Right atrium auricular region (tissue), 2 donors: ENCODE measurements around the gene GRAMD1A. TPM values are rescaled to one million over a fixed set of nuclear protein-coding genes. Genes with fewer than 3 reads are reported as not detected.

Experiments
- DNase-seq: peaks from one replicate; pipeline ENCODE4 v3.0.0-alpha.2; 2019; ENCODE audit warnings: low spot score
- H3K27ac ChIP-seq, 2 donors: fragments of 200-600 bp; sonication (generic); 1 replicate in 1 of 2; 2 replicates in 1 of 2; pipeline ENCODE4 v1.5.1; 2016 to 2019
- H3K27me3 ChIP-seq, 2 donors: fragments of 200-600 bp; sonication (generic); one replicate each; pipeline versions ENCODE4 v1.5.1 to v1.6.0; 2017 to 2019
- H3K36me3 ChIP-seq: fragments of 200-600 bp; sonication (generic); one replicate; pipeline ENCODE4 v1.5.1; 2016
- H3K4me1 ChIP-seq, 2 donors: fragments of 200-600 bp; sonication (generic); one replicate each; pipeline versions ENCODE4 v1.5.1 to v1.6.0; 2017 to 2019
- H3K4me3 ChIP-seq, 2 donors: fragments of 200-600 bp; sonication (generic); 1 replicate in 1 of 2; 2 replicates in 1 of 2; pipeline ENCODE4 v1.5.1; 2017 to 2019; ENCODE audit warnings: mild to moderate bottlenecking in 1 of 2, moderate library complexity in 1 of 2
- H3K9me3 ChIP-seq, 2 donors: fragments of 200-600 bp; sonication (generic); one replicate each; pipeline ENCODE4 v1.5.1; 2019
- CTCF ChIP-seq, 2 donors: fragments of 200-600 bp; sonication (generic); IDR thresholded peaks; one replicate each; pipeline ENCODE4 v1.5.1; 2019; ENCODE audit warnings: antibody characterized with exemption in 2 of 2
- total RNA-seq, 2 donors: library from RNA; depleted of rRNA; stranded (reverse); fragments of >200 nt; gene quantifications; one replicate each; pipeline ENCODE4 v1.1.0, GENCODE V29; 2016

The GRAMD1A gene
- total RNA-seq, 2 donors from 2014 or later = 29.6 to 37.7 TPM

- peaks cover 37% of the 10 kb centered on the region for H3K36me3 ChIP-seq
- peak within 1 kb of the TSS; percentile 60 to 66 for H3K4me3 ChIP-seq
- no peaks in the 10 kb centered on the region for H3K27me3 ChIP-seq
- no peak for TF ChIP-seq CTCF (IDR thresholded peaks at IDR 0.05)
- peak within 1 kb of the TSS; percentile 72 to 93 for H3K27ac ChIP-seq
- DNase-seq = no peak
- no peaks in the 10 kb centered on the region for H3K9me3 ChIP-seq
- peaks cover 0 to 20% of the 10 kb centered on the region in 2 donors for H3K4me1 ChIP-seq
Observed at GRCh38 chr19:35030257-35031071, 30.3 kb downstream of the GRAMD1A start, which contains the start of gene SCN1B. SCN1B (plus strand) TSS chr19:35030470; CDS start chr19:35030821, 351 bp downstream.

GRCh38 chr19:35031072-35031881, 31.2 kb downstream of the GRAMD1A start:
- H3K27ac ChIP-seq = peak overlapping the region; percentile 71 to 93
- no peak for DNase-seq
- TF ChIP-seq CTCF (IDR thresholded peaks at IDR 0.05) = no peak
- peaks cover 0 to 20% of the 10 kb centered on the region in 2 donors for H3K4me1 ChIP-seq
- peak overlapping the region; percentile 60 to 66 for H3K4me3 ChIP-seq
- H3K36me3 ChIP-seq = peaks cover 33% of the 10 kb centered on the region
- H3K27me3 ChIP-seq = no peaks in the 10 kb centered on the region
- no peaks in the 10 kb centered on the region for H3K9me3 ChIP-seq

GRCh38 chr19:35032356-35032865, 32.3 kb downstream of the GRAMD1A start:
- peaks cover 0 to 24% of the 10 kb centered on the region in 2 donors for H3K4me1 ChIP-seq
- peak overlapping the region; percentile 60 to 66 for H3K4me3 ChIP-seq
- no peaks in the 10 kb centered on the region for H3K9me3 ChIP-seq
- H3K27ac ChIP-seq = peak overlapping the region; percentile 71 to 93
- H3K27me3 ChIP-seq = no peaks in the 10 kb centered on the region
- no peak for DNase-seq
- TF ChIP-seq CTCF (IDR thresholded peaks at IDR 0.05) = no peak
- peaks cover 41% of the 10 kb centered on the region for H3K36me3 ChIP-seq

GRCh38 chr19:35033067-35034004, 33.2 kb downstream of the GRAMD1A start:
- peak overlapping the region in 1 of 2 donors; percentile 93 for H3K27ac ChIP-seq
- no peaks in the 10 kb centered on the region for H3K9me3 ChIP-seq
- DNase-seq = no peak
- no peak for TF ChIP-seq CTCF (IDR thresholded peaks at IDR 0.05)
- H3K36me3 ChIP-seq = peaks cover 37% of the 10 kb centered on the region
- H3K4me3 ChIP-seq = peak overlapping the region in 1 of 2 donors; percentile 66
- H3K27me3 ChIP-seq = no peaks in the 10 kb centered on the region
- peaks cover 0 to 34% of the 10 kb centered on the region in 2 donors for H3K4me1 ChIP-seq

- no peak for DNase-seq
- Histone ChIP-seq H3K36me3 (peaks cover 37% of the 10 kb centered on the region), H3K27ac (peak overlapping the region in 1 of 2 donors; percentile 18), H3K9me3 (no peaks in the 10 kb centered on the region), H3K4me1 (peaks cover 0 to 41% of the 10 kb centered on the region in 2 donors), H3K4me3 (no peak overlapping the region), H3K27me3 (no peaks in the 10 kb centered on the region)
- TF ChIP-seq CTCF (IDR thresholded peaks at IDR 0.05) = no peak
Observed at GRCh38 chr19:35034005-35034502, 33.9 kb downstream of the GRAMD1A start.
